ENCODE measurements around the gene TSPAN31.

- TF ChIP-seq, protein P1, sequence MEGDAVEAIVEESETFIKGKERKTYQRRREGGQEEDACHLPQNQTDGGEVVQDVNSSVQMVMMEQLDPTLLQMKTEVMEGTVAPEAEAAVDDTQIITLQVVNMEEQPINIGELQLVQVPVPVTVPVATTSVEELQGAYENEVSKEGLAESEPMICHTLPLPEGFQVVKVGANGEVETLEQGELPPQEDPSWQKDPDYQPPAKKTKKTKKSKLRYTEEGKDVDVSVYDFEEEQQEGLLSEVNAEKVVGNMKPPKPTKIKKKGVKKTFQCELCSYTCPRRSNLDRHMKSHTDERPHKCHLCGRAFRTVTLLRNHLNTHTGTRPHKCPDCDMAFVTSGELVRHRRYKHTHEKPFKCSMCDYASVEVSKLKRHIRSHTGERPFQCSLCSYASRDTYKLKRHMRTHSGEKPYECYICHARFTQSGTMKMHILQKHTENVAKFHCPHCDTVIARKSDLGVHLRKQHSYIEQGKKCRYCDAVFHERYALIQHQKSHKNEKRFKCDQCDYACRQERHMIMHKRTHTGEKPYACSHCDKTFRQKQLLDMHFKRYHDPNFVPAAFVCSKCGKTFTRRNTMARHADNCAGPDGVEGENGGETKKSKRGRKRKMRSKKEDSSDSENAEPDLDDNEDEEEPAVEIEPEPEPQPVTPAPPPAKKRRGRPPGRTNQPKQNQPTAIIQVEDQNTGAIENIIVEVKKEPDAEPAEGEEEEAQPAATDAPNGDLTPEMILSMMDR (IDR thresholded peaks at IDR 0.05): no peak
- TF ChIP-seq EZH2 (IDR thresholded peaks at IDR 0.05) (no peak), EZH2phosphoT487 (IDR thresholded peaks at IDR 0.05) (no peak)
Measured at GRCh38 chr12:57738661-57739237, 6.1 kb upstream of the TSPAN31 start, which contains the start of gene AGAP2.

Data from neural progenitor cell (in vitro differentiated cells).